ENCODE measurements around the gene PLAGL2.

PLAGL2 gene

DNA sequence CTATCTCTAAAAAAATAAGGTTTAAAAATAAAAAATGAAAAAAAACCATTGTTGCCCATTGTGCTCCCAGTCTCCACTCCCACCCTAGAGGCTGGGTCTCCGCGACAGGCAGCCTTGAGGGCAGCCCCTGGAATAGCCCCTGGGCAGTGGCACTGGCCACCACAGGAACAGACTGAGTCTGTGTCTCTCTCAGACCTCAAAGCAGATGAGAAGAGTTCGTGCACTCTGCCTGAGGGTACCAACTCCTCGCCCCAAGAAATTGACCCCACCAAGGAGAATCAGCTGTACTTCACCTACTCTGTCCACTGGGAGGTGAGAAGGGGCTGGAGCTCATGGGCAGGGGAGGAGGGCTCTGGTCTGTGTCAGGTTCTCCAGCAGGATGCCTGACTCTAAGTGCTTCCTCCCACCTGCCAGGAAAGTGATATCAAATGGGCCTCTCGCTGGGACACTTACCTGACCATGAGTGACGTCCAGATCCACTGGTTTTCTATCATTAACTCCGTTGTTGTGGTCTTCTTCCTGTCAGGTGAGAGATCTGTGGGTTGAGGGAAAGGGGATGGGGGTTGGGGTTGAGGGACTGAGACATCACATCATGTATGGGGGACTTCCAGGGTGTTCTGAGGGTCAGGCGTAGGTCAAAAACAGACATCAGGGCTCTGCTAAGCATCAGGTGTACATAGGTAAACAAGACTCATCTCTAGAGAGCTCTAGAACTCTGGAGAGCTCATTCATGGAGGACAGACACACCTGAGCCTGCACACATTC lies 62.5 kb downstream of the PLAGL2 start:
- DNase-seq, result no peak

- DNase-seq, result no peak
Observed at GRCh38 chr20:32142991-32143390, 64.6 kb downstream of the PLAGL2 start.

Data from NCI-H1048 (cell line).